Heart left ventricle (tissue), 16 donors: ENCODE results near the gene GSK3B. TPM values are rescaled to one million over a fixed set of nuclear protein-coding genes. Genes with fewer than 3 reads are reported as not detected.

Experiments used
- ATAC-seq, 4 donors: fragments of 200-7000 bp; cut with Tn5 transposase; one replicate each; pipeline ENCODE4 v1.9.1; 2020 to 2022; ENCODE audit warnings: moderate library complexity in 4 of 4, mild to moderate bottlenecking in 3 of 4, moderate number of reproducible peaks in 1 of 4
- DNase-seq, 5 donors: peaks; one replicate each; pipeline ENCODE4 v3.0.0-alpha.2; 2020
- H3K27ac ChIP-seq, 12 donors: fragments of 200-600 bp; sonication (generic) in 4 of 12; one replicate each; pipeline versions ENCODE4 v1.5.0 to v1.8.0; 2016 to 2022; ENCODE audit warnings: mild to moderate bottlenecking in 2 of 12
- H3K27me3 ChIP-seq, 9 donors: fragments of 200-600 bp; sonication (generic) in 2 of 9; one replicate each; pipeline versions ENCODE4 v1.5.1 to v1.8.0; 2016 to 2022; ENCODE audit warnings: mild to moderate bottlenecking in 3 of 9
- H3K36me3 ChIP-seq, 9 donors: fragments of 200-600 bp; sonication (generic) in 2 of 9; one replicate each; pipeline versions ENCODE4 v1.5.0 to v1.8.0; 2018 to 2022; ENCODE audit warnings: mild to moderate bottlenecking in 2 of 9
- H3K4me1 ChIP-seq, 12 donors: fragments of 200-600 bp; sonication (generic) in 4 of 12; one replicate each; pipeline versions ENCODE4 v1.5.0 to v1.8.0; 2016 to 2022; ENCODE audit warnings: mild to moderate bottlenecking in 3 of 12
- H3K4me3 ChIP-seq, 12 donors: fragments of 200-600 bp; sonication (generic) in 4 of 12; one replicate each; pipeline versions ENCODE4 v1.5.0 to v1.8.0; 2017 to 2022; ENCODE audit warnings: mild to moderate bottlenecking in 9 of 12, moderate library complexity in 4 of 12
- H3K9me3 ChIP-seq, 12 donors: fragments of 200-600 bp; sonication (generic) in 4 of 12; one replicate each; pipeline versions ENCODE4 v1.5.0 to v1.8.0; 2016 to 2022; ENCODE audit warnings: mild to moderate bottlenecking in 1 of 12
- POLR2A ChIP-seq, 2 donors: fragments of 450-650 bp; IDR thresholded peaks; one replicate each; pipeline ENCODE4 v1.6.1; 2017; ENCODE audit warnings: antibody characterized with exemption in 2 of 2, mild to moderate bottlenecking in 2 of 2, moderate library complexity in 2 of 2
- WGBS, 4 donors: extraction: QIAGEN DNeasy Blood & Tissue Kit in 2 of 4; methylation state at CpG; one replicate each; pipeline versions ENCODE4 v1.1.5 to v1.1.7; 2013 to 2018; 5-methylcytosine and 5-hydroxymethylcytosine counted together
- intact Hi-C, 10 donors: fragments of 100-400 bp; cut with DNase I; formaldehyde crosslinking; loops; one replicate each; pipeline versions ENCODE4 v1.11.1 to v1.14.2; 2022
- polyA plus RNA-seq, 2 donors: library from polyadenylated mRNA; stranded (reverse); fragments of 200-250 nt; gene quantifications; one replicate each; pipeline ENCODE4 v1.2.3, GENCODE V29; 2013
- total RNA-seq, 9 donors: library from RNA; depleted of rRNA in 2 of 9; stranded (reverse); fragments of >200 nt in 2 of 9; fragmentation: NEBNext Ultra II Directional in 3 of 9; extraction: Animal tissue kit (Norgen Biotek cat#: 25700) in 3 of 9; gene quantifications; one replicate each; pipeline versions ENCODE4 v1.1.0 to v1.2.4, GENCODE V29; 2016 to 2023
- TF ChIP-seq, protein P1 (sequence below), 12 donors: fragments of 200-600 bp; sonication (generic) in 4 of 12; IDR thresholded peaks; one replicate each; pipeline versions ENCODE4 v1.5.0 to v1.8.0; 2018 to 2022; ENCODE audit warnings: antibody characterized with exemption in 12 of 12, mild to moderate bottlenecking in 5 of 12
- donor health status: ischemic (EF 13 %, LVEDD 7.1; RV severe dilation, severe dysfunction).
- donor health status: healthy with polysubstance abuse.
- donor health status: DM: no; HTN: yes; CAD: no.
- donor health status: DM: no; HTN: no; CAD: no.
- donor health status: ischemic (EF 25% LVEDD 6.9; RV normal size, moderate dysfunction).
- donor health status: ischemic (EF 25% LVEDD 5.7; RV mildly dilated, moderate dysfunction).
- donor health status: healthy.
- donor health status: DM: yes; HTN: yes; CAD: no.
- donor health status: ischemic (EF 35%, LVEDD 5.7; RV mildly dilated, moderate dysfunction).
- donor health status: nonischemic (EF 11% LVEDD 7.7; RV severe dilation, severe dysfunction).
- donor health status: DM: yes; HTN: yes; CAD: no.
- donor health status: PGD.
- donor health status: ischemic (EF 29% LVEDD 5.4; RV normal size, mild dysfunction).
- donor health status: nonischemic (EF 23%, LVEDD 6.1; RV moderate dilation, normal function).

The GSK3B gene
- total and polyA plus RNA-seq, 11 donors = 8.8 to 58.9 (median 41.2) TPM

DNA sequence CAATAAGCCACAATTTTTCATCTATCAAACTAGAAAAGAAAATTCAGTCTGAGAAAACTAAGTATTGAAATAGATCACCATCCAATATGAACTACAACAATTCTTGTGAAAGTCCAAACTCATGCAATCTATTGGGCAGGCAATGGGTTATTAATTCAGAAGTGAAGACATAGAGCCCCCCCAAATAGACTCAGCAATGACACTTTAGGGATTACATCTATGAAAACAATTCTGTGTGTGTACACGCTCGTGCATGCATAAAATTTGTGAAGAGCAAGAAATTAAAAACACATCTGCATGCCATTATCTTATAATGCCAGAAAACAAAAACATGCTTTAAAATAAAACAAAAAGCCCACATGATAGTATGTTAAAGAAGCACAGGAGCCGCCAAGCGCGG is 161.0 kb downstream of the GSK3B start:
- ATAC-seq (no peak), DNase-seq (no peak)
- WGBS, 4 donors = 93 to 96% (median 95%) methylated on average over 5 of the region's 5 CpGs
- Histone ChIP-seq H3K4me3 (no peak overlapping the region), H3K36me3 (no peaks in the 10 kb centered on the region), H3K9me3 (peaks cover 0 to 19% (median 0%) of the 10 kb centered on the region in 12 donors), H3K27ac (no peak overlapping the region), H3K4me1 (peaks cover 0 to 17% (median 4%) of the 10 kb centered on the region in 12 donors), H3K27me3 (no peaks in the 10 kb centered on the region)
- TF ChIP-seq, protein P1, sequence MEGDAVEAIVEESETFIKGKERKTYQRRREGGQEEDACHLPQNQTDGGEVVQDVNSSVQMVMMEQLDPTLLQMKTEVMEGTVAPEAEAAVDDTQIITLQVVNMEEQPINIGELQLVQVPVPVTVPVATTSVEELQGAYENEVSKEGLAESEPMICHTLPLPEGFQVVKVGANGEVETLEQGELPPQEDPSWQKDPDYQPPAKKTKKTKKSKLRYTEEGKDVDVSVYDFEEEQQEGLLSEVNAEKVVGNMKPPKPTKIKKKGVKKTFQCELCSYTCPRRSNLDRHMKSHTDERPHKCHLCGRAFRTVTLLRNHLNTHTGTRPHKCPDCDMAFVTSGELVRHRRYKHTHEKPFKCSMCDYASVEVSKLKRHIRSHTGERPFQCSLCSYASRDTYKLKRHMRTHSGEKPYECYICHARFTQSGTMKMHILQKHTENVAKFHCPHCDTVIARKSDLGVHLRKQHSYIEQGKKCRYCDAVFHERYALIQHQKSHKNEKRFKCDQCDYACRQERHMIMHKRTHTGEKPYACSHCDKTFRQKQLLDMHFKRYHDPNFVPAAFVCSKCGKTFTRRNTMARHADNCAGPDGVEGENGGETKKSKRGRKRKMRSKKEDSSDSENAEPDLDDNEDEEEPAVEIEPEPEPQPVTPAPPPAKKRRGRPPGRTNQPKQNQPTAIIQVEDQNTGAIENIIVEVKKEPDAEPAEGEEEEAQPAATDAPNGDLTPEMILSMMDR (IDR thresholded peaks at IDR 0.05) = no peak
- TF ChIP-seq POLR2A (IDR thresholded peaks at IDR 0.05) = no peak
- intact Hi-C loops = loop anchor here in 1 of 10 donors (10.0 kb wide), 1 partner anchor 52 kb away; no protein-coding TSS in a partner anchor

DNA sequence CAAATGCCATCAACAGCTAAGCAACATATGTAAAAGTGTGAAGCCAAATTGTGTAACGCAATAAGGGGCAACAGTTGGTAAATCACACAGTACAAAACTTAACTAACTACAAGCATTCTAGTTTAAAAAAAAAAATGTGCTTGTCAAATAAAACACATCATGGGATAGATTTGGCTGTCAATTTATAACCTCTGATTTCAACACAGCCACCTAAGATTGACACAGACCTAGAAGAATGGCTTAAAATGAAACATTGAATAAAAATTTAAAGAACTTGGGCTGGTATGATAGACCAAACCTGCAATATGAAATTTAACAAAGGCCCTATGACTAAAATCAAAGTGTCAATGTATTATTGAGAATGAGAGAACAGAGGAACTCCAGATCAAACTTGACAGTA is 164.0 kb downstream of the GSK3B start:
- no peak for ATAC-seq

DNA sequence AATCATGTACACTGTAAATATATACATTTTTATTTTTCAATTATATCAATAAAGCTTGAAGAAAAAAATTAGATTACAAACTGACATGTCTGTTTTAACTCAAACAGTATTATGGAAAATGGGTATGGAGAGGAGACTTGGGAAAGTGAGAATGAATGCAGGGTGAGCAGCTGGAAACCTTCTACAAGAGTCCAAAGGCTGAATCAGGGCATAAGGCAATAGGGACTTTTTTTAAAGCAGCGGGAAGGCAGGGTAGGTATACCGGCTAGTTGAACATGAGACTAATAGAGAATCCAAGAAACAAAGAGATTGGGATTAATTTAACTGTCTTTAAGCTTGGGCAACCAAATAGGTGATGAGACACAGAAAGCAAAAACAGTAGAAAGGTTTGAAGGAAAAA is 167.1 kb downstream of the GSK3B start:
- intact Hi-C loops = no loop called here
- H3K9me3 ChIP-seq = no peaks in the 10 kb centered on the region

More for the DNA sequence above, 164.0 kb downstream of the GSK3B start:
- no peak for DNase-seq
- Histone ChIP-seq H3K4me1 (peaks cover 0 to 12% (median 3%) of the 10 kb centered on the region in 12 donors), H3K36me3 (no peaks in the 10 kb centered on the region), H3K27me3 (no peaks in the 10 kb centered on the region), H3K9me3 (no peaks in the 10 kb centered on the region), H3K4me3 (no peak overlapping the region), H3K27ac (no peak overlapping the region)
- intact Hi-C loops = loop anchor here in 1 of 10 donors (10.0 kb wide), 1 partner anchor 55 kb away; no protein-coding TSS in a partner anchor
- 97 to 100% (median 97%) methylated on average over 1 of the region's 1 CpG for WGBS, 4 donors
- TF ChIP-seq, protein P1 (IDR thresholded peaks at IDR 0.05) = no peak
- TF ChIP-seq POLR2A (IDR thresholded peaks at IDR 0.05) = no peak

More for the DNA sequence above, 167.1 kb downstream of the GSK3B start:
- Histone ChIP-seq H3K27ac (no peak overlapping the region), H3K27me3 (no peaks in the 10 kb centered on the region), H3K36me3 (no peaks in the 10 kb centered on the region), H3K4me3 (no peak overlapping the region), H3K4me1 (peaks cover 0 to 16% (median 5%) of the 10 kb centered on the region in 12 donors)
- TF ChIP-seq, protein P1 (IDR thresholded peaks at IDR 0.05) = no peak
- no peak for TF ChIP-seq POLR2A (IDR thresholded peaks at IDR 0.05)
- DNase-seq (no peak), ATAC-seq (no peak)
- WGBS, 4 donors = 95 to 100% (median 97%) methylated on average over 2 of the region's 2 CpGs
